HL-60 (cell line): ENCODE measurements around the gene XXYLT1.

Experiments
- CTCF ChIP-seq: IDR thresholded peaks from one replicate; pipeline ENCODE4 v1.5.1; 2011; ENCODE audit warnings: low read length, control low read depth, inconsistent platforms; ENCODE audit not compliant: insufficient read depth
- GABPA ChIP-seq: IDR thresholded peaks from 2 replicates; pipeline ENCODE4 v1.6.1; 2012; ENCODE audit warnings: low read depth
- REST ChIP-seq: IDR thresholded peaks from 2 replicates; pipeline ENCODE4 v1.6.1; 2012; ENCODE audit warnings: low read depth; ENCODE audit not compliant: insufficient replicate concordance

GRCh38 chr3:195030791-195031321 is 240.1 kb downstream of the XXYLT1 start:
- TF ChIP-seq CTCF (no peak), REST (no peak), GABPA (no peak)
